Ureter (tissue), 1 donor: ENCODE measurements around the gene CARM1. TPM values are rescaled to one million over a fixed set of nuclear protein-coding genes. Genes with fewer than 3 reads are reported as not detected.
"Not testable (repeated sequence)": the region's sequence is repeated elsewhere in the genome, so short reads cannot be mapped to it uniquely, and the experiment has no call there.

Experiments
- DNase-seq: peaks from one replicate; pipeline ENCODE4 v3.0.0-alpha.2; 2020; ENCODE audit warnings: low spot score
- total RNA-seq: library from RNA; stranded (reverse); gene quantifications from one replicate; pipeline ENCODE4 v1.2.4, GENCODE V29; 2023
- donor health status: DM: yes; HTN: yes; CAD: no.

Gene CARM1
- total RNA-seq, 1 donor from 2014 or later, result 41.2 TPM

- DNase-seq, result no peak
Measured at GRCh38 chr19:10846500-10847202, 24.7 kb upstream of the CARM1 start.

- DNase-seq, result no peak
Measured at GRCh38 chr19:10848230-10848856, 23.0 kb upstream of the CARM1 start, which contains the start of gene C19orf38. Gene C19orf38, plus strand, starts transcription at chr19:10848415. Its CDS starts 94 bp downstream, at chr19:10848509.

- DNase-seq, result no peak
Measured at GRCh38 chr19:10850631-10851030, 20.7 kb upstream of the CARM1 start.

- no peak for DNase-seq
Measured at GRCh38 chr19:10852098-10852800, 19.1 kb upstream of the CARM1 start.

GRCh38 chr19:10852941-10853340 is 18.4 kb upstream of the CARM1 start:
- no peak for DNase-seq

GRCh38 chr19:10854350-10855089 is 16.8 kb upstream of the CARM1 start:
- DNase-seq, result no peak

GRCh38 chr19:10855879-10856522 is 15.4 kb upstream of the CARM1 start:
- no peak for DNase-seq

GRCh38 chr19:10856899-10857298 is 14.5 kb upstream of the CARM1 start:
- DNase-seq, result not testable (repeated sequence)

GRCh38 chr19:10858204-10858828 is 13.0 kb upstream of the CARM1 start:
- DNase-seq, result no peak

GRCh38 chr19:10861103-10861651 is 10.2 kb upstream of the CARM1 start:
- no peak for DNase-seq

- DNase-seq, result no peak
Measured at GRCh38 chr19:10862561-10863106, 8.7 kb upstream of the CARM1 start.

- no peak for DNase-seq
Measured at GRCh38 chr19:10863107-10863717, 8.1 kb upstream of the CARM1 start.

GRCh38 chr19:10864538-10864899 is 6.8 kb upstream of the CARM1 start:
- peak; percentile 87 for DNase-seq

GRCh38 chr19:10866495-10866894 is 4.9 kb upstream of the CARM1 start:
- no peak for DNase-seq

GRCh38 chr19:10868872-10869547 is 2.3 kb upstream of the CARM1 start:
- no peak for DNase-seq

- DNase-seq, result not testable (repeated sequence)
Measured at GRCh38 chr19:10869872-10870311, 1.5 kb upstream of the CARM1 start.

GRCh38 chr19:10870501-10870954 is 825 bp upstream of the CARM1 start:
- no peak for DNase-seq

- peak; percentile 74 for DNase-seq
Measured at GRCh38 chr19:10871711-10872545, 575 bp downstream of the CARM1 start.
